GM12891 (cell line): ENCODE measurements around the gene SPTBN1.

Source experiments
- DNase-seq: peaks from one replicate; pipeline ENCODE4 v3.0.0; 2011; ENCODE audit warnings: low spot score; ENCODE audit not compliant: insufficient read length
- FAIRE-seq: peaks from 2 replicates; lab custom pipeline; 2011; peaks lifted over from hg19 to GRCh38; lab: Jason Lieb, UNC
- PAX5 ChIP-seq: IDR thresholded peaks from 2 replicates; pipeline ENCODE4 v1.6.1; 2011; ENCODE audit warnings: low read length, moderate library complexity, mild to moderate bottlenecking; ENCODE audit not compliant: insufficient read depth, severe bottlenecking
- POLR2A ChIP-seq: IDR thresholded peaks from 2 replicates; pipeline ENCODE4 v1.6.1; 2011; ENCODE audit warnings: low read depth, low read length, control low read depth
- POLR2AphosphoS5 ChIP-seq: IDR thresholded peaks from 2 replicates; pipeline ENCODE4 v1.6.1; 2011; ENCODE audit warnings: low read depth, low read length, control low read depth
- POU2F2 ChIP-seq: IDR thresholded peaks from 2 replicates; pipeline ENCODE4 v1.6.1; 2011; ENCODE audit warnings: low read depth, mild to moderate bottlenecking, control low read depth, low read length, moderate library complexity
- SPI1 ChIP-seq: IDR thresholded peaks from 2 replicates; pipeline ENCODE4 v1.6.1; 2011; ENCODE audit warnings: low read depth, low read length, control low read depth
- TAF1 ChIP-seq: IDR thresholded peaks from 2 replicates; pipeline ENCODE4 v1.6.1; 2011; ENCODE audit warnings: low read depth, low read length, control low read depth

SPTBN1 gene

GRCh38 chr2:54619660-54620231 is 163.6 kb downstream of the SPTBN1 start:
- DNase-seq (no peak), FAIRE-seq (no peak)
- TF ChIP-seq POLR2AphosphoS5 (no peak), TAF1 (no peak), PAX5 (no peak), POU2F2 (no peak), POLR2A (no peak), SPI1 (no peak)

- DNase-seq (no peak), FAIRE-seq (no peak)
- TF ChIP-seq POLR2AphosphoS5 (no peak), SPI1 (no peak), POU2F2 (no peak), POLR2A (no peak), PAX5 (no peak), TAF1 (no peak)
Observed at GRCh38 chr2:54620948-54621347, 164.8 kb downstream of the SPTBN1 start.

- FAIRE-seq: no peak
- no peak for DNase-seq
- TF ChIP-seq POLR2AphosphoS5: no peak
Observed at GRCh38 chr2:54624591-54625071, 168.5 kb downstream of the SPTBN1 start.

GRCh38 chr2:54626131-54626530 is 170.0 kb downstream of the SPTBN1 start:
- TF ChIP-seq TAF1 (no peak), SPI1 (no peak), POLR2AphosphoS5 (no peak), POLR2A (no peak), POU2F2 (no peak), PAX5 (no peak)
- FAIRE-seq (no peak), DNase-seq (no peak)

GRCh38 chr2:54626884-54627283 is 170.8 kb downstream of the SPTBN1 start:
- TF ChIP-seq POU2F2: no peak
- TF ChIP-seq SPI1: no peak
- TF ChIP-seq TAF1: no peak
- TF ChIP-seq POLR2A: no peak
- TF ChIP-seq PAX5: no peak
- no peak for TF ChIP-seq POLR2AphosphoS5
- no peak for DNase-seq
- no peak for FAIRE-seq

- TF ChIP-seq POLR2A (no peak), POU2F2 (no peak), TAF1 (no peak), PAX5 (no peak), POLR2AphosphoS5 (no peak), SPI1 (no peak)
- FAIRE-seq: no peak
- DNase-seq: no peak
Observed at GRCh38 chr2:54627973-54628372, 171.8 kb downstream of the SPTBN1 start.

GRCh38 chr2:54628418-54628817 is 172.3 kb downstream of the SPTBN1 start:
- TF ChIP-seq SPI1 (no peak), POU2F2 (no peak), PAX5 (no peak), TAF1 (no peak), POLR2AphosphoS5 (no peak), POLR2A (no peak)
- DNase-seq (no peak), FAIRE-seq (no peak)

GRCh38 chr2:54628957-54629356 is 172.8 kb downstream of the SPTBN1 start:
- no peak for TF ChIP-seq POU2F2
- TF ChIP-seq POLR2AphosphoS5: no peak
- no peak for TF ChIP-seq TAF1
- no peak for TF ChIP-seq SPI1
- TF ChIP-seq PAX5: no peak
- TF ChIP-seq POLR2A: no peak
- no peak for FAIRE-seq

GRCh38 chr2:54629390-54629789 is 173.3 kb downstream of the SPTBN1 start:
- TF ChIP-seq POU2F2 (no peak), PAX5 (no peak), TAF1 (no peak), SPI1 (no peak), POLR2A (no peak), POLR2AphosphoS5 (no peak)
- no peak for FAIRE-seq
- no peak for DNase-seq

More at GRCh38 chr2:54628957-54629356, 172.8 kb downstream of the SPTBN1 start:
- DNase-seq: no peak
